ENCODE measurements around the gene PSMB11. TPM values are rescaled to one million over a fixed set of nuclear protein-coding genes. Genes with fewer than 3 reads are reported as not detected.

Gene PSMB11
- total and polyA plus RNA-seq, 10 of the 15 experiments (the other 5 are each of a cell fraction or from before 2014, with no cell fraction given): not detected

- TF ChIP-seq ZNF687 (IDR thresholded peaks at IDR 0.05) (no peak), ZBED1 (IDR thresholded peaks at IDR 0.05; ENCODE audit: borderline replicate concordance) (no peak), STAT3 (IDR thresholded peaks at IDR 0.05; ENCODE audit: low read depth, low read length) (no peak), RBBP5 (conservative IDR thresholded peaks at IDR 0.05) (no peak), POLR2AphosphoS5 (IDR thresholded peaks at IDR 0.05; ENCODE audit: low read length) (no peak), PAX8 (IDR thresholded peaks at IDR 0.05) (no peak), HCFC1 (IDR thresholded peaks at IDR 0.05; ENCODE audit: low read length) (no peak), ZBTB40 (IDR thresholded peaks at IDR 0.05; ENCODE audit: borderline replicate concordance) (no peak), ASH2L (IDR thresholded peaks at IDR 0.05; ENCODE audit: borderline replicate concordance, low read depth) (no peak)
- TF ChIP-seq, protein P1, sequence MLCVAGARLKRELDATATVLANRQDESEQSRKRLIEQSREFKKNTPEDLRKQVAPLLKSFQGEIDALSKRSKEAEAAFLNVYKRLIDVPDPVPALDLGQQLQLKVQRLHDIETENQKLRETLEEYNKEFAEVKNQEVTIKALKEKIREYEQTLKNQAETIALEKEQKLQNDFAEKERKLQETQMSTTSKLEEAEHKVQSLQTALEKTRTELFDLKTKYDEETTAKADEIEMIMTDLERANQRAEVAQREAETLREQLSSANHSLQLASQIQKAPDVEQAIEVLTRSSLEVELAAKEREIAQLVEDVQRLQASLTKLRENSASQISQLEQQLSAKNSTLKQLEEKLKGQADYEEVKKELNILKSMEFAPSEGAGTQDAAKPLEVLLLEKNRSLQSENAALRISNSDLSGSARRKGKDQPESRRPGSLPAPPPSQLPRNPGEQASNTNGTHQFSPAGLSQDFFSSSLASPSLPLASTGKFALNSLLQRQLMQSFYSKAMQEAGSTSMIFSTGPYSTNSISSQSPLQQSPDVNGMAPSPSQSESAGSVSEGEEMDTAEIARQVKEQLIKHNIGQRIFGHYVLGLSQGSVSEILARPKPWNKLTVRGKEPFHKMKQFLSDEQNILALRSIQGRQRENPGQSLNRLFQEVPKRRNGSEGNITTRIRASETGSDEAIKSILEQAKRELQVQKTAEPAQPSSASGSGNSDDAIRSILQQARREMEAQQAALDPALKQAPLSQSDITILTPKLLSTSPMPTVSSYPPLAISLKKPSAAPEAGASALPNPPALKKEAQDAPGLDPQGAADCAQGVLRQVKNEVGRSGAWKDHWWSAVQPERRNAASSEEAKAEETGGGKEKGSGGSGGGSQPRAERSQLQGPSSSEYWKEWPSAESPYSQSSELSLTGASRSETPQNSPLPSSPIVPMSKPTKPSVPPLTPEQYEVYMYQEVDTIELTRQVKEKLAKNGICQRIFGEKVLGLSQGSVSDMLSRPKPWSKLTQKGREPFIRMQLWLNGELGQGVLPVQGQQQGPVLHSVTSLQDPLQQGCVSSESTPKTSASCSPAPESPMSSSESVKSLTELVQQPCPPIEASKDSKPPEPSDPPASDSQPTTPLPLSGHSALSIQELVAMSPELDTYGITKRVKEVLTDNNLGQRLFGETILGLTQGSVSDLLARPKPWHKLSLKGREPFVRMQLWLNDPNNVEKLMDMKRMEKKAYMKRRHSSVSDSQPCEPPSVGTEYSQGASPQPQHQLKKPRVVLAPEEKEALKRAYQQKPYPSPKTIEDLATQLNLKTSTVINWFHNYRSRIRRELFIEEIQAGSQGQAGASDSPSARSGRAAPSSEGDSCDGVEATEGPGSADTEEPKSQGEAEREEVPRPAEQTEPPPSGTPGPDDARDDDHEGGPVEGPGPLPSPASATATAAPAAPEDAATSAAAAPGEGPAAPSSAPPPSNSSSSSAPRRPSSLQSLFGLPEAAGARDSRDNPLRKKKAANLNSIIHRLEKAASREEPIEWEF (IDR thresholded peaks at IDR 0.05; ENCODE audit: insufficient replicate concordance, low read depth, low read length): no peak
These were observed 21.6 kb upstream of the PSMB11 start (continued) for GRCh38 chr14:23020143-23021128.
